DOHH2 (cell line): ENCODE data around the gene ATE1.

Experiments used
- EZH2phosphoT487 ChIP-seq: fragments of 200-600 bp; sonication (generic); IDR thresholded peaks from 2 replicates; pipeline ENCODE4 v1.6.1; 2017; ENCODE audit warnings: borderline replicate concordance, mild to moderate bottlenecking, antibody characterized with exemption, low read length, moderate library complexity, mixed read lengths
- TF ChIP-seq, protein P1 (sequence below): fragments of 200-600 bp; sonication (generic); IDR thresholded peaks from one replicate; pipeline ENCODE4 v1.5.1; 2014; ENCODE audit warnings: antibody characterized with exemption, mild to moderate bottlenecking, low read depth, low read length; ENCODE audit not compliant: poor library complexity, severe bottlenecking

DNA sequence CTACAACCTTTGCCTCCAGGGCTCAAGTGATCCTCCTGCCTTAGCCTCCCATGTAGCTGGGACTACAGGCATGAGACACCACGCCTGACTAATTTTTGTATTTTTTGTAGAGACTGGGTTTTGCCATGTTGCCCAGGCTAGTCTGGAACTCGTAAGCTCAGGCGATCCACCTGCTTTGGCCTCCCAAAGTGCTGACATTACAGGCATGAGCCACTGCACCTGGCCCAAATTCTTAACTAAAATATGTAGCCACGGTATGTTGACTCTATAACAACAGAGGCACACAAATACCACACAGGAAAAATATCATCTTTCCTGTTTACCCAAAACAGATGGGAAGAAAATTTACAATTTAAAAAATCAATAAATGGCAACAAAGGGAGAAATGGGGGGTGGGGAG lies 115.8 kb downstream of the ATE1 start:
- TF ChIP-seq, protein P1, sequence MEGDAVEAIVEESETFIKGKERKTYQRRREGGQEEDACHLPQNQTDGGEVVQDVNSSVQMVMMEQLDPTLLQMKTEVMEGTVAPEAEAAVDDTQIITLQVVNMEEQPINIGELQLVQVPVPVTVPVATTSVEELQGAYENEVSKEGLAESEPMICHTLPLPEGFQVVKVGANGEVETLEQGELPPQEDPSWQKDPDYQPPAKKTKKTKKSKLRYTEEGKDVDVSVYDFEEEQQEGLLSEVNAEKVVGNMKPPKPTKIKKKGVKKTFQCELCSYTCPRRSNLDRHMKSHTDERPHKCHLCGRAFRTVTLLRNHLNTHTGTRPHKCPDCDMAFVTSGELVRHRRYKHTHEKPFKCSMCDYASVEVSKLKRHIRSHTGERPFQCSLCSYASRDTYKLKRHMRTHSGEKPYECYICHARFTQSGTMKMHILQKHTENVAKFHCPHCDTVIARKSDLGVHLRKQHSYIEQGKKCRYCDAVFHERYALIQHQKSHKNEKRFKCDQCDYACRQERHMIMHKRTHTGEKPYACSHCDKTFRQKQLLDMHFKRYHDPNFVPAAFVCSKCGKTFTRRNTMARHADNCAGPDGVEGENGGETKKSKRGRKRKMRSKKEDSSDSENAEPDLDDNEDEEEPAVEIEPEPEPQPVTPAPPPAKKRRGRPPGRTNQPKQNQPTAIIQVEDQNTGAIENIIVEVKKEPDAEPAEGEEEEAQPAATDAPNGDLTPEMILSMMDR, result no peak
- TF ChIP-seq EZH2phosphoT487, result no peak
